Measurements from ENCODE around the gene KCNT2. TPM values are rescaled to one million over a fixed set of nuclear protein-coding genes. Genes with fewer than 3 reads are reported as not detected.

The KCNT2 gene
- total RNA-seq, 1 experiment from 2014 or later = 9.1 TPM

GRCh38 chr1:196464480-196464941 lies 143.7 kb downstream of the KCNT2 start:
- H3K18ac ChIP-seq (ENCODE audit: insufficient read length, low read depth, low read length) = no peak overlapping the region
- H3K4me1 ChIP-seq (ENCODE audit: insufficient read depth, low read length) = no peaks in the 10 kb centered on the region
- H3K4me3 Mint-ChIP-seq = no peak overlapping the region
- no peak overlapping the region for H2AFZ ChIP-seq (ENCODE audit: low read length)
- H2AK5ac ChIP-seq (ENCODE audit: insufficient read length, low read length) = no peak overlapping the region
- no peak for DNase-seq
- H4K20me1 ChIP-seq (ENCODE audit: control insufficient read depth, insufficient read depth, insufficient read length) = no peaks in the 10 kb centered on the region
- H3K4me2 ChIP-seq (ENCODE audit: insufficient read depth, insufficient read length, low read length) = no peak overlapping the region
- no peaks in the 10 kb centered on the region for H3K23me2 ChIP-seq (ENCODE audit: insufficient read length, low read depth, low read length, poor library complexity, severe bottlenecking)
- no peaks in the 10 kb centered on the region for H3K79me2 ChIP-seq (ENCODE audit: insufficient read depth, low read length)
- TF ChIP-seq CTCF (conservative IDR thresholded peaks at IDR 0.05) = no peak
- no peak overlapping the region for H2BK5ac ChIP-seq (ENCODE audit: insufficient read length, low read length)
- no peak overlapping the region for H3K23ac ChIP-seq (ENCODE audit: insufficient read length, low read depth, low read length)
- peaks cover 0 to 9% (median 5%) of the 10 kb centered on the region in 3 experiments; a peak in 4 of 7 replicates for H3K36me3 Mint-ChIP-seq (ENCODE audit: insufficient read depth in 1 of 3, low read depth in 3 of 3)
- H3K79me1 ChIP-seq (ENCODE audit: insufficient read depth, low read depth, low read length, poor library complexity, severe bottlenecking) = no peaks in the 10 kb centered on the region
- no peak overlapping the region for H3K14ac ChIP-seq (ENCODE audit: insufficient read depth, low read length)
- H4K91ac ChIP-seq (ENCODE audit: insufficient read length, low read depth, low read length) = no peak overlapping the region
- H3K27me3 ChIP-seq (ENCODE audit: insufficient read depth, low read length) = no peaks in the 10 kb centered on the region
- H4K5ac ChIP-seq (ENCODE audit: insufficient read length, low read depth, low read length) = no peak overlapping the region
- peaks cover 4 to 5% of the 10 kb centered on the region in 2 experiments for H3K4me1 Mint-ChIP-seq
- H3K27ac Mint-ChIP-seq = no peak overlapping the region
- no peak overlapping the region for H2BK15ac ChIP-seq (ENCODE audit: low read depth, low read length)
- H3K9ac ChIP-seq (ENCODE audit: extremely low read depth, insufficient read length, low read length) = no peak overlapping the region
- H3K27me3 Mint-ChIP-seq (ENCODE audit: low read depth) = no peaks in the 10 kb centered on the region
- no peaks in the 10 kb centered on the region for H3K9me3 ChIP-seq (ENCODE audit: control insufficient read depth, low read depth, low read length)
- no peak overlapping the region for H4K8ac ChIP-seq (replicated peaks; ENCODE audit: insufficient read length, low read depth, low read length)
- no peak overlapping the region for H3T11ph ChIP-seq (ENCODE audit: low read length)
- H2BK120ac ChIP-seq (ENCODE audit: low read depth, low read length, poor library complexity, severe bottlenecking) = no peak overlapping the region
- H3K56ac ChIP-seq (ENCODE audit: insufficient read length, low read depth, low read length) = no peak overlapping the region
- H3K4ac ChIP-seq (ENCODE audit: low read depth, low read length) = no peak overlapping the region
- no CpG with 5 or more reads among the region's 1 CpG for WGBS (ENCODE audit: extremely low coverage, insufficient read length, low lambda C conversion rate)
- H2BK20ac ChIP-seq (ENCODE audit: low read depth, low read length, poor library complexity, severe bottlenecking) = no peak overlapping the region
- no peak overlapping the region for H2BK12ac ChIP-seq (ENCODE audit: insufficient read length, low read depth, low read length)
- H3K9me3 Mint-ChIP-seq = no peaks in the 10 kb centered on the region
- H3K27ac ChIP-seq (ENCODE audit: insufficient read length, low read depth, low read length) = no peak overlapping the region

Data from H9 (cell line).